ENCODE results near the gene CRIP1.

The CRIP1 gene

DNA sequence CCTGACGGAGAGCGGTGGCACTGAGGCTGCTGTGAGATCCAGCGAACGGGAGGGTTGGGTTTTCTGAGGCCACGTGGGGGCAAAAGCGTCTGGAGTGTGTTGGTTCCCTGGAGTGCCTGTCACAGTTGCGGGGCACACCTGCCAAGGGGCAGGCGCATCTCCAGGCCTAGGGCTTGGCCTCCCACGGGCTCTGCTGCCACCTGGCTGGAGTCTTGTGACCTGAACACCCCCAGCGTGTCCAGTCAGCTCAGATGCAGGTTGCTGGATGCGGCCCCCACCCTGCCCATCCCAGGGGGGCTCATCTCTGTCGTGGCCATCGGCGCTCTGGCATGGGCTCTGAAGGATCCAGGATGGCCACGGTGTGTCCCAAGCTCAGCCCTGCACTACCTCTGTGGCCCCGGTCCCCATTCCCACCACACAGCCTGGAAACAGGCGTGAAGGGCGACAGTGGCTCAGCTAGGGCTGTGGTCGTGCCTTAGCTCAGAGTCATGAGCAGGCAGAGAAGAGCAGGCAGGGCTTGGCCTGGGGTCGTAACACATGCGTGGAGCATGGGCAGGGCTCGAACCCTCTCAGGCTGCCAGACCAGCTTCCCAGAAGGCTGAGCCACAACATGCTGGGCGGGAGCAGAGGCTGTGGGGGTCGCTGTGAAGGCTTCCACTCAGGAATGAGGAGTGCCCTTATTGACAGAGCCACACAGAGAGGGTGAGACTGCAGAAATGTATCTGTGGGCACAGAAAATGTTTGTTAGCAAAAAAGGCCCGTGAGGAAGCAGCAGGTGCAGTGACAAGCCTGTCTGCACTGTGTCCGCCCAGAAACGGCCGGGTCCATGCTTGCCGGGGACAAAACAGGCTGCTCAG, 35.6 kb upstream of the CRIP1 start:
- no peak for DNase-seq (ENCODE audit: low read depth)

DNA sequence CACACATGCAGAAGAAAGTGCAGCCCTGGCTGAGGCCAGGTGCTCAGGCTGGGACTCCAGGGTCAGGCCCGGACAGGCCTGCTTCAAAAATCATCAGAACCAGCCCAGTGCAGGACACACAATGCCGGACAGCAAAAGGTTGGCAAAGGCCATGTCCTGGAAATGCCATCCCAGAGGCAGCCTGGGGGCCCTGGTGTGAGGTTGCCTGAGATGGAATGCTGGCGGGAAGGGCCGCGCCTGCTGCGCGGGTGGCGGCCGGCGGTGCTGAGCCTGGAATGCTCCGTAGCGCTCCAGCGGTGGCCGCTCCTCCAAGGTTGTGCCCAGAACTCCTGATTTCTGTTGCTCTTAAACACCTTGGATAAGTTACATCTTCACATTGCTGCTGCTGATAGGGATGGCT, 33.7 kb upstream of the CRIP1 start:
- no peak for DNase-seq (ENCODE audit: low read depth)

DNA sequence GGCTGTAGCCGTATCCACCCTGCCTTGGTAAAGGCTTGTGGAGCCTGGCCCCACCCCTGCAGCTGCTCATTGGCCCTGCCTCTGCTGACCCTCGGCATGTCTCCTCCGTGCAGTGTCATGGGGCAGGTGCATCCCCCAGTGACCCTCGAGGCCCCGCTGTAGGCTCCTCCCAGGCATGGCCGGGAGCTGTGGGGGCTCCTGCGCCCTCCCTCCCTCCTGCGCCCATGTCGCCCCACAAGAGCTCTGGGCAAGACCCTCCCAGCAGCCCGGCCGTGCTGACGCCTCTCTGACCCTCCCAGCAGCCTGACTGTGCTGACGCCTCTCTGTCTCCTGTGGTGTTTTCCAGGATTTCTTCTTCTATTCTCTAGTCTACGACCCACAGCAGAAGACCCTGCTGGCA, 32.8 kb upstream of the CRIP1 start:
- DNase-seq (ENCODE audit: low read depth): no peak

DNA sequence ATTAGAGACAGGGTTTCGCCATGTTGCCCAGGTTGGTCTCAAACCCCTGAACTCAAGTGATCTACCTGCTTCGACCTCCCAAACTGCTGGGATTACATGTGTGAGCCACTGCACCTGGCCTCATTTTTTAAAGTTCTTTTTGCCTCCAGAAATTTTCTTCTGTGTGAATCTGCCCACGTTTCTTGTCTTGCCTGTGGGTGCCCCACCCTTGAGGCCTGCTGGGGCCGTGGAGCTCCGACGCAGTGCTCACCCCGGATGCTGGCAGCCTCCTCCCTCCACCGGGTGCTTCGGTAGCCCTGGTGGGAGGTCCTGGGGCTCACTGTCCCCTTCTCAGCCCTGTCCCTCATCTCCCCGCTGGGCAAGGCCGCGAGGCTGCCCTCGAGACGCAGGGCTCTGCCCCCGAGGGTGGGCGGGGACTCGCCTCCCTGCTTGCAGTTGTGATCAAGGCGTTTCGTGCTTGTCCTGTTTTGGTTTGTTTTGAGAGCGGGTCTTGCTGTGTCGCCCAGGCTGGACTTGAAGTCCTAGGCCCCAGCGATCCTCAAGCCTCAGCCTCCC, 31.5 kb upstream of the CRIP1 start:
- DNase-seq (ENCODE audit: low read depth): no peak

DNA sequence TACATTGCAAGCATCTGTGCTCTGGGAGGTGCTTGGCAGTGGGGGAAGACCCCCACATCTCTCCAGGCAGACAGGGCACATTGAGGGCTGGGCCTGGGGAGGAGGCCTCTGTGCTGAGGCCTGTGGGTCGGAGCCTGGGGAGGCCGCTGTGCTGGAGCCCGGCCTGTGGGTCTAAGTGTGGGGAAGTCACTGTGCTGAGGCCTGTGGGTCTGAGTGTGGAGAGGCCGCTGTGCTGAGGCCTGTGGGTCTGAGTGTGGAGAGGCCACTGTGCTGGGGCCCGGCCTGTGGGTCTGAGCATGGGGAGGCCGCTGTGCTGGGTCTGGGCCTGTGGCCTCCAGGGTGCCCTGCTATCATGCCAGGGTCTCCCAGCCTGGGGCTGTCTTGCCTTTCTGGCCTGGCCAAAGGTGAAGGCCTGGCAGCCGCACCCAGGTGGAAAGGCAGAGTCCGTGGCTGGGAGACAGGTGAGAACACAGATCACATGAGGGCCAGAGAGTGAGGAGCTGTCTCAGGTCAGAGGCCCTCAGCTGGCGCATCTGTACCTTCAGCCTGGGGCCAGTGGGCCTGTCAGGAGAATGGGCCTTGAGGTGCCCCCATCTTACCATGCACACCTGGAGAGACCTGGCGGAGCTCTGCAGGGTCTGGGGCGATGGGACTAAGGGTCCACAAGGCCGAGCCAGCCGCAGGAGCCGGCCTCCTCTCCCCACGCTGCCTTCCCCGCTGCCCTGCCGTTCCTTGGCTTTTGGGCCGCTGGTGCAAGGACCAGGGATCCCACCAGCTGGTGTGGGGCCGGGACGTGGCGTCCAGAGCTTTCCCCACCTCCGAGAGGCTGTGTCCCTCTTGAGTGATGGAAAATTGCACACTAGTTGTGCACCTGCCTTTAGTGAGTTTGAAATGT, 30.7 kb upstream of the CRIP1 start:
- DNase-seq (ENCODE audit: low read depth): no peak

DNA sequence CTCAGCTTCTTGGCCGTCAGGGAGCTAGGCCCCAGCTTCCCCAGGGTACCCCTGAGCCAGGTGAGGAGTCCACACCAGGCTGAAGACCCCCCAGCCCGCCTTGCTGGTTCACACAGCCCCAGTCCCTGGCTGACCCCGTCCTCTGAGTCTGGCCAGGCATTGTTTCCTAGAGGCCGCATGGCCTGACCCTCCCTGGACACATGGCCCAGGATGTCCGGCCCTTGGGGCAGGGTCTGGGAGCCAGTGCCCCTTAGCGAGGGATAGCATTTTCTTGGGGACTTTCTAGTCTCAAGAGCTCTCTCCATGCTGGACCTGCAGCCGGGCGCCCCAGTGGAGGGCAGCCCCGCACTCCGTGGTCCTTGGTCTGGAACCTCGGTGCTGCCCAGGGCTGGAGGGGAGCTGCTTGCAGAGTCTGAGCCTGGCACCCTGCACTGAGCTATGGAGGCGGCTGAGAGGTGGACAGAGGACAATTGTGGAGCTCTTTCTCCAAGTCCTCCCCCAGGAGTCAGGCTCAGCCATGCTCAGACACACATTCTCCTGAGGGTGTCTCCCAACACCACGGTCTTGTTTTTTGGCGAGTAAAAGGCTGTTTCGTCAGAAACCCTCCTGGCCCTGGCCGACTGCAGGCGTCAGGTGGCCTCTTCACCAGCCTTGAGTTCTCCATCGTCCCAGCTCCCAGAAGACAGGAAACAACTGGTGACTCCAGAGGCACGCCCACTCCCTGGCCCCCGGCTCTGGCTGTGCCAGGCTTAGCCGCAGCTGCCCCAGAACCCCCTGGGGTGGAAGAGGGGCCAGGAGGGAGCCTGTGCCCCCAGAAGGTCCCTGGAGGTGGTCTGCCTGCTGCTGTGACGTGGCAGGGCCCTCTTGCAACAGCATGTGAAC, 29.7 kb upstream of the CRIP1 start:
- no peak for DNase-seq (ENCODE audit: low read depth)

DNA sequence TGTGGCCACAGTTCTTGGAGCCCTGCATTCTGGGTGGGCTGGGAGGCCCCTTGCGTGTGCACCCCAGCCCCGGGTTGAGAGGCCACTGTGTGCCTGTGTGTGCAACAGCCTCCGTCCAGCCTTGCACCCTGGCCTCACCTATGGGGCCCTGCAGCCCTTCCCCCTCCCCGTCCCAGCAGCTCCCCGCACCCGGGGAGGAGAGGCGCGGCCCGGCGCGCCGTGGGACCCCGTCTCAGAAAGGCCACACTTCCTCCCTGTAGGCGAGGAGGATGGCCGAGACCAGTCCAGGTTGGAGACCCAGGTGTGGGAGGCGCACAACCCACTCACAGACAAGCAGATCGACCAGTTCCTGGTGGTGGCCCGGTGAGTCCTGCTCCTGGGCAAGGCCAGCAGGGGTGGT, 28.7 kb upstream of the CRIP1 start:
- no peak for DNase-seq (ENCODE audit: low read depth)

DNA sequence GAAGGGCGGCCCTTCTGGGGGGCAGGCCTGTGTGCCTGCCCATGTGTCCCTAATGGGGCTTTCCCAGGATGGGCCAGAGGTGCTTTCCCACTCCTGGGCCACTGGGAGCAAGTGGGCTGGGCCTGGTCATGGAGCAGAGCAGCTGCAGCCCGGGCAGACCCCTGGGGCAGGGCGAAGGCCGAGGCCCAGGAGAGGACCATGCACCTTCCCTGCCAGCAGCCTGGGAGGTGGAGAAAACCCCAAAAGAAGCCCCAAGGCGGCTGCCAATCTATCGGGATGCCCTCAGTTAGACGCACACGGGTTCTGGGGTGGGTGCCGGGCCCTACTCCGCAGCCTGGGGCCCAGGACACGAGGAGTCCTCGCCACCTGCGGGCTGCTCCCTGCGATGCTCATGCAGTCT, 28.1 kb upstream of the CRIP1 start:
- no peak for DNase-seq (ENCODE audit: low read depth)

DNA sequence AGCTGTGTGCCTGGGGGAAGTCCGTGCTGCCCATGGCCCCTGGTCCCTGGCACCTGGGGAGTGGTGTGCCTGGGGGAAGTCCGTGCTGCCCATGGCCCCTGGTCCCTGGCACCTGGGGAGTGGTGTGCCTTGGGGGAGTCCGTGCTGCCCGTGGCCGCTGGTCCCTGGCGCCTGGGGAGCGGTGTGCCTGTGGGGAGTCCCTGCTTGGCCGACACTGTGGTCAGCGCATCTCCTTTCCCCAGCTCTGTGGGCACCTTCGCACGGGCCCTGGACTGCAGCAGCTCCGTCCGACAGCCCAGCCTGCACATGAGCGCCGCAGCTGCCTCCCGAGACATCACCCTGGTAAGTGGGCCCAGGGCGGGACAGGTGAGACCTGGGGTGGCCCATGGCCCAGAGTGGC, 26.6 kb upstream of the CRIP1 start:
- no peak for DNase-seq (ENCODE audit: low read depth)

DNA sequence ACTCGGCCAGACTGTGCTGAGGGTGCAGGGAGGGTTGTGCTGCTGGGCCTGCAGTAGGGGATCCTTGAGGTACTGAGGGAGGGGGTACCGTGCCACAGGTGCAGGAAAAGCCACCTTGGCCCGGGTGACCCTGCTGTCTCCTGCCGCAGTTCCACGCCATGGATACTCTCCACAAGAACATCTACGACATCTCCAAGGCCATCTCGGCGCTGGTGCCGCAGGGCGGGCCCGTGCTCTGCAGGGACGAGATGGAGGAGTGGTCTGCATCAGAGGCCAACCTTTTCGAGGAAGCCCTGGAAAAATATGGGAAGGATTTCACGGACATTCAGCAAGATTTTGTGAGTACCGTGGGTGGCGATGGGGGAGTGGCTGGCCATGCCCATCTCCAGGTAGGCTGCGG, 26.1 kb upstream of the CRIP1 start:
- DNase-seq (ENCODE audit: low read depth): no peak

DNA sequence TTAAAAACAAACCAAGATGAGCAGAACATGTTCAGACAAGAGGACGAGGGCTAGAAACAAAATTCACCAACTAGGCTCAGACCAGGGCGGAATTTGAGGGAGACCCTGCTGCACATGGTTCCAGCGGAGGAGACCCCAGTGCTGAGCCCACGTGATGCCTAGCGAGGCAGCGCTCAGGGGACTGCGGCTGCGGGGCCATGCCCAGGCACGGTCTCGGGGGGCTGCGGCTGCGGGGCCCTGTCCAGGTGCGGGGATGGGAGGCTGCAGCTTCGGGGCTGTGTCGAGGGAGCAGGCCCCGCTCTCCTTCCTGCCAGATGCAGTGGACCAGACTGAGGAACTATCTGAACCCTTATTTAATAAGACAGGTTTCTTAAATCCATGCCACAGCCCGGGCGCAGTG, 24.8 kb upstream of the CRIP1 start:
- DNase-seq (ENCODE audit: low read depth): no peak

DNA sequence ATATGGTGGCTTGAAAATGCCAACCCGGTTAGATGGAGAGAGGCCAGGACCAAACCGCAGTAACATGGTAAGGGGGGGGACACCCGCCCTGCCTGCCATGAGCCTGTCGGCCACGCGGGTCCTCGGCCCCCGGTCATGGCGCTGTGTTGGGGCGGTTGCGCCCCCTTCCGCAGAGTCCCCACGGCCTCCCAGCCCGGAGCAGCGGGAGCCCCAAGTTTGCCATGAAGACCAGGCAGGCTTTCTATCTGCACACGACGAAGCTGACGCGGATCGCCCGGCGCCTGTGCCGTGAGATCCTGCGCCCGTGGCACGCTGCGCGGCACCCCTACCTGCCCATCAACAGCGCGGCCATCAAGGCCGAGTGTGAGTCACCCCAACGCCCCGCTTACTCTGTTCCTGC, 22.2 kb upstream of the CRIP1 start:
- DNase-seq (ENCODE audit: low read depth): no peak

DNA sequence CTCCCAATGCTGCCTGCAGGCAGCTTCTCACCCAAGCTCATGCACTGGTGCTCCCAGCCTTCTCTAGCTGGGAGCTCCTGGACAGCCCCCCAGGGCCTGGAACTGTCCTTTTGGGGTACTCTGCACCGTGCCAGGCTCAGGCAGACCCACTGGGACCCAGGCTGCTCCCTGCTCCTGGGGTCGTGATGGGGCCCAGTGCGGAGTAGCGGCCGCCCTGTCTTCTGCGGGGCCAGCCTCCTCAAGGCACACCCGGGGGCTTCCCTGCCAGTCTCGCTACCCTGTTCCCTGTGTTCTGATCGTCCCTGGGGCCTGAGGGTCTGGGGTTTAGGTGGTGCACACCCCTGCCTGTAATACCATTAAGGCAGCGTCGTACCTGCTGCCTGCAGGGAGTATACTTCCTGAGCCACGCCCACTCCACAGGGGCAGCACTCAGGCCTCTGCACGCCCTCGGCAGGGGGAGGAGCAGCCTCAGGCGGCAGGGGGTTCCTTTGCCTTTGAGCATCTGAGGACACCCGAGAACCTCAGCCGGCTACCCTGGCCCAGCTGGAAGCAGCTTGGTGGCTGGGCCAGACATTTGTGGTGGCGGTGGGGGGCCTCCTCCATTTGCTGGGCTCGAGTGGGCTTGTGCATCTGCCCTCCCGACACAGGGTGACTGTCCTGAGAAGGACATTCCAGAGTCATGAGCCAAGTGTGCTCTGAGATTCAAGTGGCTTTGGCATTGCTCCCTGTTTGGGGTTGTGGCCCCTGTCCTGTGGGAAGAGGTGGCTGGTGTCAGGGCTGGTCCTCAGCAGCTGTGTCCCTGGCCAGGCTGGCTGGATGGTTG, 21.3 kb upstream of the CRIP1 start:
- no peak for DNase-seq (ENCODE audit: low read depth)

DNA sequence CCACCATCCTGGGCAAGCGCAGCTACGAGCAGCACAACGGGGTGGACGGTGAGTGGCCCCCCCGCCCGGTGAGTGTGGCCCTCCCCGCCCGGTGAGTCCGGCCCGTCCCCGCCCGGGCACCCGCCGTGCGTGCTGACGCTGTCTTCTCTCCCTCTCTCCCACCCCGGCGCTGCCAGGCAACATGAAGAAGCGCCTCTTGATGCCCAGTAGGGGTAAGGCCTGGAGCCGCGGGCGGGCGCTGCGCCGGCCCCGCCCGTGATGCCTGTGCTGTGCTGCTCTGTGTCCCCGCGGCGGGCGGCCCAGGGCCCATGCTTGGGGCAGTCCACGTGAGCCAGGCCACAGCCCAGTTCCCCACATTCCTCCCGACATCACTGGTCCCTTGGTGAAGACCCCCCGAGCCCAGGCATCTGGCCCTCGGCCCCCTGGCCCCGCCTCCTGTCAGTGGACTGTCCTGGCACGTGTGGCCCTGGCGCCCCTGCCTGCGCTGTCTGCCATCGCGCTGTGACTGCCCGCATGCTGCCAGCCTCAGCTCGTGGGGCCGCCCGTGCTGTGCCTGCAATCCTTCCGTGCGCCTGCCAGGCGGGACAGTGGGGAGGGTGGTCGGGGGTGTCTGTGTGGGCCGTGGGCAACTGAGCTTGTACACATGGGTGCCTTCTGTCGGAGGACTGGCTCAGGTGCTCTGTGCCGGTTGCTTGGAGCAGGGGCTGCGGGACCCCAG, 20.0 kb upstream of the CRIP1 start:
- no peak for DNase-seq (ENCODE audit: low read depth)

DNA sequence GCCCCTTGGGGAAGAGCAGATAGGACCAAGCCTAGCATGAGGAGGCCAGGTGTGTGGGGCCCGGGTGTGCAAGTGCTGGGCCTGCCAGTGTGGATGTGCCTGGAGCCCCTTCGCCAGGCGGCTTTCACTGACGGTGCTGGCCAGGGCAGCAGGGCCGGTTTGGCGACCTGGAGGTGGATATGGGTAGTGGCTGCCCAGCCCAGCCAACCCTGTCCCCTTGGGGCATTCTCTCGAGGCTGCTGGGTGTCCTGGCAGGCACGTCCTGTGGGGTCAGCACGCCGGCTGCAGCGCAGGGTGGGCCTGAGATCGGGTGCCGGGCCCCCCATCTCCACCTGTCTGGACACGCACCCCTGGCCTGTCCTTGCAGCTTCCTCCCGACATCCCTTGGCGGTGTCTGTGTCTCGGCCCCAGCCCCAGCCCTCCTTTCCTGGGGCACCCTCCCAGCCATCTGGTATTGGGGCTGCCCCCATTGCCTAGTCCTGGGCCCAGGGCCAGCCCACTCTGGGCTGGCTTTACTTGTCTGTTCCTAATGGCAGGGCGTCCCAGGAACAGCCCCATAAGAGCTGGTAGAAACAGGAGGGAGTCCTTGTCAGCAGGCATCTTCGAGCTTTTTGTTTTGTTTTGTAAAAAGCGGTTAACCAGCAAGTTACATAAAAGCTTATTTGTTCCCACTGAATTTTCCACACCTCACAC, 19.3 kb upstream of the CRIP1 start:
- DNase-seq (ENCODE audit: low read depth): no peak

DNA sequence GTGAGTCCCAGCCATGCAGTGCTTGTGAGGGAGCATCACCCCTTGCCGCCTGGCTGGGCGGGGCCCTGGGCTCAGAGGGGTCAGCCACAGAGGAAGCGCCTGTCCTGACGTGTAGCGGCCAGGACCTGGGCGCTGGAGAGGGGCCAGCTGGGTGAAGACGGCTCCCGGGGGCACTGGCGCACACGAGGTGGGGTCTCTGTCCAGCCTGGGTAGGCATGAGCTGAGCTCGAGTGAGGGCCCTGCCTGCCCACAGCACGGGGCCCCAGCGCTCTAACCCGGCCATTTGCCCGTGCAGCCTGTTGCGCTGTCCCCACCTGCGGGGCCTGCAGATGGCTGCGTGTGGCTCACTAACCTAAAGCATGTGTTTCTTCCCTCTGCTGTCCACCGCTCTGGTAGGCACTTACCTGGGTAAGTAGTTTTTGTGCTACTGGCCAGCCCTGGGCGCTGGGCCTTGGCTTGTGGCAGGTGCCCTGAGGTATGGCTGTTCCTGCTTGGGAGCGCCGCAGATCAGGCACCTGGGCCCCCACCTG, 18.7 kb upstream of the CRIP1 start:
- DNase-seq (ENCODE audit: low read depth): no peak

DNA sequence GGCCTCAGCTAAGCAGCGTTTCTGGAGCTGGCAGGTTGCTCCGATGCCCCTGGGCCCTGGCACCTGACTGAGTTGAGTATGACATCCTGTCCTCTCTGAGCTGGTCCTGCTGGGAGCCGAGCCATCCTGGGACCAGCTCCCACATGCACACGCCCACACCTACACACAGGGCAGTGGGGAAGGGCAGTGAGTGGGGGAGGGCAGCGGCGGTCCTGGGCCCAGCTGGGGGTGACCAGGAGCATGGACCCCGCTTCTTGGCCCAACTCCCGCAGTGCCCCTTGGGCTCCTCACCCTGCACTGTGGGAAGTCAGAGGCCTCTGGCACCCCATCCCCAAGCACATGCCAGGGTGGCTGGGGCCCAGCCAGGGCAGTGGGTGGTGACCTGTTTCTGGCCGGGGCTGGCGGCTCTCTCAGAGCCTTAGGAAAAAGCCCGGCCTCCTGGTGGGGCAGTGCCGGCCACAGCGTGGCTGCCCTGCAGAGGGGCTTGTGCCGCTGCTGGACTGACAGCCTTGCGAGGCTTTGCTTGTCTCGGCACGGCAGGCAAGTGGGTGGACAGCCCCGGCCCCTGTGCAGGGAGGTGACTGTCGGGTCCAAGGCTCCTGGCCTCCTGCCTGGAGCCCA, 18.0 kb upstream of the CRIP1 start:
- no peak for DNase-seq (ENCODE audit: low read depth)

DNA sequence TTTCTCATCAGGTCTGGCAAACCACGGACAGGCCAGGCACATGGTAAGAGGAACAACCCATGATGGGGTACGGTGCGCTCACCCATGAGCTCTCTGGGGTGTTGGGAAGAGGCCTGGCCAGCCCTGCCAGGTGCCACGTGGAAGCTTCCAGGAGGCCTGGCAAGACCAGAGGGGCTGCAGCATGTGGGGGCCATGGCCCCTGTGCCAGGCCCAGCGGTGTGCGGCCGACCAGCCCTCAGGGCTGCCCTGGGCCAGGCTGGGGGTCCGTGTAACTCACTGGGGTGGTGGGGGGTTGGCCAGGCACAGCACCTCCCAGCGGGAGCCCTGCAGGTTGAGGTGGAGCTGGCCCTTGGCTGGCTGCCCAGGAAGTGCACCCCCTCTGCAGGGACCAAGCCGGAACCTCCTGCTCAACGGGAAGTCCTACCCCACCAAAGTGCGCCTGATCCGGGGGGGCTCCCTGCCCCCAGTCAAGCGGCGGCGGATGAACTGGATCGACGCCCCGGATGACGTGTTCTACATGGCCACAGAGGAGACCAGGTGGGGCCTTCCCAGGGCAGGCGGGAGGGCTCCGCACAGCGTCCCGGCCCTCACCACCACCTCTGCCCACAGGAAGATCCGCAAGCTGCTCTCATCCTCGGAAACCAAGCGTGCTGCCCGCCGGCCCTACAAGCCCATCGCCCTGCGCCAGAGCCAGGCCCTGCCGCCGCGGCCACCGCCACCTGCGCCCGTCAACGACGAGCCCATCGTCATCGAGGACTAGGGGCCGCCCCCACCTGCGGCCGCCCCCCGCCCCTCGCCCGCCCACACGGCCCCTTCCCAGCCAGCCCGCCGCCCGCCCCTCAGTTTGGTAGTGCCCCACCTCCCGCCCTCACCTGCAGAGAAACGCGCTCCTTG, 17.0 kb upstream of the CRIP1 start:
- DNase-seq (ENCODE audit: low read depth): no peak
